C4-2B (cell line): ENCODE data around the gene SRMS.

Experiments
- H3K27ac ChIP-seq: fragments of 450-650 bp; 2 replicates; pipeline ENCODE4 v1.5.1; 2017
- CTCF ChIP-seq: fragments of 450-650 bp; conservative IDR thresholded peaks from 2 replicates; pipeline ENCODE4 v1.5.1; 2017; ENCODE audit warnings: mild to moderate bottlenecking
- ZFX ChIP-seq: fragments of 450-650 bp; IDR thresholded peaks from 2 replicates; pipeline ENCODE4 v1.6.1; 2017

SRMS gene

DNA sequence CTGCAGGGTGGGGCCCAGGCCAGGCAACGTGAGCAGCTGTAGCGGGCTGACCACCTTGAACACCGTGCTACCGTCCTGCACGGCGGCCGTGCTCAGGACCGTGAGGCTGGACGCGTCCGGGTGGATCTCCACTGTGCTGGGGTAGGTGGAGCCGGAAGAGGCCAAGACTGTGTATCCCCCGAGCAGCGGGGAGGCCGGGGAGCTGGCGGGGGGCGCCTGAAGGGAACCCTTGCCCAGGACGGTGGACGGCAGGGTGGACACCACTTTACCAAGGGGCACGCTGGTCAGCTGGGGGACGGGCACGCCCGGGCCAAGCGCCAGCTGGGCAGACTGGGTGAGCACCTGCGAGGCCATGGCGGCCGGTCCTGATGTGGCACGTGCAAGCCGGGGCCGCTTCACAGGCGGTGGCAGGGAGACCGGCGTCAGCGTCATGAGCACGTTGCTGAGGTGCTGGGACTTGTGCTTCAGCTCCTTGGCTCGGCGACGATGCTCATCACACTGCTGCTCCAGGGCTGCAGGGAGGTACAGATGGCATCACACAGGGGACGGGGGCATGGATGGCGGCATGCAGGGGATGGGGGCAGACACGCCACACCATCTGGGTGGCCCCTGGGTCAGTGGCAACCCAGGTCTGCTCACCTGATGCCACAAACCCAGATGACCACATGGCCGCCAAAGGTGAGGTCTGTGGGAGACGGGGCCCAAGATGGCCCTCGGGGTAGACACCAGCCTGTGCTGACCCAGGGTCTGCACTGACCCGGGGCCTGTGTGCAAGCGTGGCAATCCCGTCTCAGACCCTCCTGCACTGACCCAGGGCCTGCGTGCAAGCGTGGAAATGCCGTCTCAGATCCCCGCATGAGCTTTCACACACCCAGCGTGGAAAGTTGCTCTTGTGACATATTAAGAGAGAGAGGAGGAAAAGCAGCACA is 42.9 kb upstream of the SRMS start:
- peak overlapping the region; percentile 95 for H3K27ac ChIP-seq
- TF ChIP-seq ZFX = peak; percentile 70; the same call in 1 of the 2 replicates
- TF ChIP-seq CTCF = no peak

DNA sequence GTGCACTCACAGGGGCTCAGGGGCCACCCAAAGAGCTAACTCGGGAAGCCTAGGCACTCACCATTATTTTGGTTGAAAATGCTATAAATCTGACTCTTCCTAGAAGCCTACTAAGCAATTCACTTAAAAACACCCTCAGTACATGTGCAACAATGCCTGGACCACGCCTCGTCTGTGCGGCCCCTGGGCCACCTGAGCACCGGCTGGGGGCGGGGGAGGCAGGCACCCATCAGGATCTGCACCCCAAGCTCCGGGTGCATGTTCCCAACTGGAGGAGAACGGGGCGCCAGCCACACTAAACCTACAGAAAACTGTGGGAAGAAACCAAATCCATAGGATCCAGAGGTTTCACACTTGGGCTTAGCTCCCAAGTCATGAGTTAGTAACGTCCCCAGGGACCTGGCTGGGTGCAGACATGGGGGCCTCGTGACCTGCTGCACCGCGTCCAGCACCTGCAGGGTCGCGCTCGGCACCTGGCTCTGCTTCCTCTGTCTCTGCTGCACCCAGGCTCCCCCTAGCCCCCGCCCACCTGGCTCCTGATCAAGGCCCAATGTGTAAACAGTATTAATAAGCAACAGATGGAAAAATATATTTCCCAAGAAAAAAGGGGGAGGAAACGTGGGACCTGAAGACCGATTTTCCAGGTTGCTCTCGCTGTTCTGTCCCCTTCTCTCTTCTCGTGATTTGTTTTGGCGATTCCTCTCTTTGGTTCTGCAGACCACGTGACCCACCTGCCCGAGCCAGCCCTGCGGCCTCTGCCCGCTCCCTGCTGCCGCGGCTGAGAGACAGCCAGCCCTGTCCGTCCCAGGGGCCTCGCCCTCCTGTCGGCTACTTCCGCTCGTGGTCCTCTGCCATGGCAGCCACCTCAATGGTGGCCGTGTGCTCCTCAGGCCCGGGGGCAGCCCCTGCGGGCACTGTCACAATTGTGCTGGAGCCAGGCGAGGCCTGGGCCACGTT is 42.0 kb upstream of the SRMS start:
- TF ChIP-seq CTCF (no peak), ZFX (no peak)
- H3K27ac ChIP-seq = peak overlapping the region; percentile 95

DNA sequence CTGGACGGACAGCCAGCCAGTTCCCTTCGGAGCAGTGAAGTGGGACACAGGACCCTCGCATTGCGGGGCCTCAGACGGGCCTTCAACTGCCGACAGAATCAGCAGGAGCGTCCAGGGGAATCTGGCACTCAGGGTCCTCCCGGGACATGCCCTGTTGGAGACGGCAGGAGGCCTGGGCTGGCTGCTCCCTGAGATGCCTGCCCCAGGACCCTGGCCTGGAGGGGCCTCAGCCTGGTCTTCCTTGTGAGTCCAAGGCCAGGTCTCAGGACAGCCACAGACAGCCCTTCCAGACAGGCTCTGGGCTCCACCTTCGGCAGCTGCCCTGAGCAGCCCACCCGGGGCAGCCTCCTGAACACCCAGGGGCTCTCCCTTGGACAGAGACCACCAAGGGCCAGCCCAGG is 41.1 kb upstream of the SRMS start:
- TF ChIP-seq ZFX (no peak), CTCF (no peak)
- peak overlapping the region; percentile 95 for H3K27ac ChIP-seq

GRCh38 chr20:63587776-63588591 is 40.4 kb upstream of the SRMS start:
- peak overlapping the region; percentile 95 for H3K27ac ChIP-seq
- no peak for TF ChIP-seq CTCF

GRCh38 chr20:63587256-63587655 is 39.7 kb upstream of the SRMS start:
- TF ChIP-seq CTCF = no peak
- no peak for TF ChIP-seq ZFX
- H3K27ac ChIP-seq = no peak overlapping the region

DNA sequence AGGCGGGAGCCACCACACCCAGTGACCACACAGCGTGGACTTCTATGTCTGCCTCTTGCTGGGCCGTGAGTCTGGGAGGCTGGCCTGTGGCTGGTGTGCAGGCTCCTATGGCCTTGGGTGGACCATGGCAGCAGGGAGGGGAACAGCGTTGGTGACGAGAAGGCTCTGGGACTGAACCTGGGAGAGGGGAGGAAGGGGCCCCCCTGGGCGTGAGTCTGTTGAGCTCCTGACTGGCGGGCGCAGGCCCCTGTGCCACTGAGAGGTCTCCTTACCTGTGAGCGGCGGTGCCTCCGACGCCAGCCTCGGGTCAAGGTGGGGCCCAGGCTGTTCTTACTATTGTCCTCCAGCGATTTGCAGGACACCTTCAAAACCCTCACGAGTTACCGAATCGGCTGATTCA is 39.2 kb upstream of the SRMS start:
- TF ChIP-seq ZFX (no peak), CTCF (no peak)
- no peak overlapping the region for H3K27ac ChIP-seq
